AG09309 (cell line): ENCODE measurements around the gene CD46.

Experiments used
- DNase-seq: peaks from one replicate; pipeline ENCODE4 v3.0.0-alpha.2; 2010; ENCODE audit warnings: low read depth
- H3K4me3 ChIP-seq: 2 replicates; pipeline ENCODE4 v1.5.1; 2011; ENCODE audit warnings: mild to moderate bottlenecking, low read depth, low read length, moderate library complexity; ENCODE audit not compliant: control insufficient read depth
- CTCF ChIP-seq: IDR thresholded peaks from 2 replicates; pipeline ENCODE4 v1.5.1; 2011; ENCODE audit warnings: mild to moderate bottlenecking, low read depth, low read length, inconsistent platforms; ENCODE audit not compliant: insufficient read depth, control insufficient read depth; ENCODE audit errors: missing control alignments

CD46 gene

GRCh38 chr1:207807326-207807689, 55.5 kb downstream of the CD46 start:
- no peak for TF ChIP-seq CTCF
- no peak for DNase-seq
- H3K4me3 ChIP-seq, result no peak overlapping the region

GRCh38 chr1:207807690-207808321, 56.0 kb downstream of the CD46 start:
- TF ChIP-seq CTCF, result no peak
- no peak for DNase-seq
- H3K4me3 ChIP-seq, result no peak overlapping the region

GRCh38 chr1:207808322-207808705, 56.5 kb downstream of the CD46 start:
- no peak overlapping the region for H3K4me3 ChIP-seq
- no peak for TF ChIP-seq CTCF
- DNase-seq, result no peak

GRCh38 chr1:207808911-207809555, 57.2 kb downstream of the CD46 start:
- no peak for DNase-seq
- no peak overlapping the region for H3K4me3 ChIP-seq
- no peak for TF ChIP-seq CTCF

GRCh38 chr1:207810173-207810572, 58.3 kb downstream of the CD46 start:
- peak; percentile 61 for DNase-seq
- no peak for TF ChIP-seq CTCF
- H3K4me3 ChIP-seq, result no peak overlapping the region

- TF ChIP-seq CTCF, result no peak
- DNase-seq, result no peak
- no peak overlapping the region for H3K4me3 ChIP-seq
These were observed 58.9 kb downstream of the CD46 start for GRCh38 chr1:207810606-207811295.
